NCI-H1417 treated with DMSO at 0.1 percent for 48 hours (cell line): ENCODE data around the gene FAM234A.
A peak's percentile ranks its signal among the peaks of the same experiment; 100 is the strongest.
"Not testable (repeated sequence)": the region's sequence is repeated elsewhere in the genome, so short reads cannot be mapped to it uniquely, and the experiment has no call there.

Experiments used
- DNase-seq: peaks from one replicate; lab custom pipeline; 2025; lab: John Stamatoyannopoulos, UW

FAM234A gene

DNA sequence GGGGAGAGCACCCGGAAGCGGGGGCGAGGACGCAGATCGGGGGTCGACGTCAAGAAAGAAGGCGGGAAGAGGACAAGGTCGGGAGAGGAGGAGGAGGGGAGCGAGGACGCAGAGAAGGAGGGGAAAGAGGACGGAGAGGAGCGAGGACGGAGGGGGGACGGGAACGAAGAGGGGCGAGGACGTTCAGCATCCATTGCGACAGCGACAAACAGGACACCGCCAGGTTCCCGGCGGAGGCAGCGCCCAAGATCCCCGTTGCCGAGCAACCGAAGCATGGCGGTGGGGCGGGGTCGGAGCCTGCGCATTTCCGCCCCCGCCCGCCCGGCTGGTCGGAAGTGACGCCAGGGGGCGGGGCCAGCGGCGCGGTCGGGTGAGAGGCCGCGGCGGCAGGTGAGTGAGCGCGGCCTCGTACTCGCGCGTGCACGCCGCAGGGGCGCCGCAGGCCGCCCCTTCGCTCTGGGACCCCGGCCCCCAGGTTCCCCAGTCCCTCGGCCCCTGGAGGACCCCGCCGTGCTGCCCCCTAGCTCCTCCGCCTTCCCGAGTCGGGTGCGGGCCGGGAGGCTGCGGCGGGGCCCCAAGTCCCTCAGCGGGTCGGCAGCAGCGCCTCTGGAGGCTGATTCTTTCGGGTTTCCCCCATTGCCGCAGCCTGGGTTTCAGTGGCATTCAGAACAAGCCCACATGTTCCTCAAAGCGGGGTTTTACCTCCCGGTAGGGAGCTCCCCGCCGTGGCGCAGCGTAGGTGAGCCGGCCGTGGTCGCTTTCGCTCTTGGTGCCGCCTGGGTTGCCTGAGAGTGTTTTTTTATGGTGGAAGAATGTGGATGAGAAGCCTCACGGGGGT lies at the start of gene FAM234A:
TSS of gene FAM234A (plus strand) at position 354 of the 838 bp plus-strand sequence. CDS start 19,593 bp downstream, outside the sequence.
- DNase-seq, result peak; percentile 45

GRCh38 chr16:185213-185612 lies 49.4 kb upstream of the FAM234A start:
- no peak for DNase-seq

- no peak for DNase-seq
Observed at GRCh38 chr16:185691-186090, 48.9 kb upstream of the FAM234A start.

- DNase-seq, result no peak
Observed at GRCh38 chr16:187330-187729, 47.3 kb upstream of the FAM234A start.

DNA sequence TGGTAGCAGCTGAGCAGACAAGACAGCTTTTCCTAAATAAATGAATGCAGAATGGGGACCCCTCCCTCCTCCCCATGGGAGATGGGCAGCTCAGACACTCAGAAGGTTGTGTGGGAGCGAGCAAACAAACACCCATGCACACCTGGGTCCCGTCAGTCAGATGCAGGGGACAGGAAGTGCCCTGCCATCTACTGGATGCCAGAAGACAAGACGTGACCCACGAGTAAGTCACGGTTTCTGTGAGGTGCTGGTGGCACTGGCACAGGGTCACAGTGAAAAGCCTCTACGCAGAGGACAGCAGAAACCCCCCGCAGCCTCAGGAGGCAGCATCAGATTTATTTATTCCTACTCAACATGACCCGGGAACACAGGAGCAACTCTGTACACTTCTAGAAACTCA lies 45.9 kb upstream of the FAM234A start:
- no peak for DNase-seq

- DNase-seq, result no peak
Observed at GRCh38 chr16:189604-190186, 44.9 kb upstream of the FAM234A start.

DNA sequence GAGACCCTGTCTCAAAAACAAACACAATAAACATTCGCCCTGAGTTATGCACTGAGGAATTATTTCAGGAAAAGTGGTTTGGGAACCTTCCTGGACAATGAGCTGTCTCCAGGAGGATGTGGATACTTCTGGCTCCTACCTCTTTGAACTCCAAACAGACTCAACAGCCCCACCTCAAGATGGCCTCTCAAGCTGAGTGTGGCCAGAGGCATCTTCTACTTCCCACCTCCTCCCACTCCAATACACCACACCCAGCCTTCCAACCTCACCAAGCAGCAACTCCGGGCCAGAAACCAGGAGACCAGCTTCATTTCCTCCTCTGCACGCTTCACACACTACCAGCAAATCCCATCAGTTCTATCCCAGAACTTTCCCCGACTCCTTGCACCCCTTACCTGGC lies 42.8 kb upstream of the FAM234A start:
- no peak for DNase-seq

DNA sequence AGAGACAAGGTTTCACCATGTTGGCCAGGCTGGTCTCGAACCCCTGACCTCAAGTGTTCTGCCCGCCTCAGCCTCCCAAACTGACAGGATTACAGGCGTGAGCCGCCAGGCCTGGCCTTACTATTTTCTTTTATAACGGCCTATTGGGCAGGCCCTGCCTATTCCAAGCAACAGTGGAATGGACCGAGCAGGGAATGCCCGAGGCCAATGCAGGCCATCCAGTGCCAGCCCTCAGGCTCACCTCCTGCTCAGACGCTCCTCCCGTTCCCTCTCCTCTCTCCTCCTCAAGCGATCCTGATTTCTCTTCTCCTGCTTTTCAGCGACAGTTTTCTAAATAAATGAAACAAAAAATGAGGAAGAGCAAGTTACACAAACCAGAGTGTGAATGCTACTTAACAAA lies 41.9 kb upstream of the FAM234A start:
- no peak for DNase-seq

- DNase-seq, result no peak
Observed at GRCh38 chr16:193441-193840, 41.2 kb upstream of the FAM234A start.

DNA sequence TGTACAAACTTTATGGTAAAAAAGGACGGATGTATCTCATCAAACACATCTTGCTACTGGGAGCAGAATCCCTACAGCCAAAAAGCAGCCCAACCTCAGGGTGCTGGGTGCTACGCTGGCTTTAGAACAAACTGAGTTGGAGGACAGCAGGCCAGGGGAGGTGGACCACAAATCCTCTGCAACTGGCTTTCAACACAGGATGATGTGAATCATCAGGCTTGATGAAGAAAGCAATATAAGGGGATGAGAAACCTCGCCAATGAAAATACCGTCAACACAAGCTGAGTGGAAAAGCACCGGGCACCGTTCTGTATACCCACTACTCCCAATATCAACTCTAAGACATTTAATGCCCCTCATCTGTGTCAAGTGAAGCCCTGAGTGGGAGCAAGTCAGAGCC lies 40.1 kb upstream of the FAM234A start:
- DNase-seq, result no peak

GRCh38 chr16:200388-200787 lies 34.2 kb upstream of the FAM234A start:
- no peak for DNase-seq

DNA sequence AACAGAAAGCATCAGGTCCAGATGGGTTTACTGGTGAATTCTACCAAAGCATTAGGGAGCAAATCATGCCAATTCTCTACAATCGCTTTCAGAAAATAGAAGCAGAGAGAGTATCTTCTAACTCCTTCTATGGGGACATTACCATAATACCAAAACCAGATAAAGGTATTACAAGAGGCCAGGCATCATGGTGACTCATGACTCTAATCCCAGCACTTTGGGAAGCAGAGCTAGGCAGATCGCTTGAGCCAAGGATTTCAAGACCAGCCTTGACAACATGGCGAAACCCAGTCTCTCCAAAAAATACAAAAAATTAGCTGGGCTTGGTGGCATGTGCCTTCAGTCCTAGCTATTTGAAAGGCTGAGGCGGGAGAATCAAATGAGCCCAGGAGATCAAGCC lies 31.4 kb upstream of the FAM234A start:
- no peak for DNase-seq

DNA sequence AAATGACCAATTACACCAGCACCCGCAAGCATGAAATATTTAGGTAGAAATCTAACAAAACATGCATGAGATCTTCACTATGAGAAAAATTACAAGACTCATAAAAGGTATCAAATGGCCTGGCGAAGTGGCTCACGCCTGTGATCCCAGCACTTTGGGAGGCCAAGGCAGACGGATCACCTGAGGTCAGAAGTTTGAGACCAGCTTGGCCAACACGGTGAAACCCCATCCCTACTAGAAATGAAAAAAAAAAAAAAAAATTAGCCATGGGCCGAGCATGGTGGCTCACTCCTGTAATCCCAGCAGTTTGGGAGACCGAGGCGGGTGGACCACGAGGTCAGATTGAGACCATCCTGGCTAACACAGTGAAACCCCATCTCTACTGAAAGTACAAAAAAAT lies 30.6 kb upstream of the FAM234A start:
- DNase-seq, result not testable (repeated sequence)

DNA sequence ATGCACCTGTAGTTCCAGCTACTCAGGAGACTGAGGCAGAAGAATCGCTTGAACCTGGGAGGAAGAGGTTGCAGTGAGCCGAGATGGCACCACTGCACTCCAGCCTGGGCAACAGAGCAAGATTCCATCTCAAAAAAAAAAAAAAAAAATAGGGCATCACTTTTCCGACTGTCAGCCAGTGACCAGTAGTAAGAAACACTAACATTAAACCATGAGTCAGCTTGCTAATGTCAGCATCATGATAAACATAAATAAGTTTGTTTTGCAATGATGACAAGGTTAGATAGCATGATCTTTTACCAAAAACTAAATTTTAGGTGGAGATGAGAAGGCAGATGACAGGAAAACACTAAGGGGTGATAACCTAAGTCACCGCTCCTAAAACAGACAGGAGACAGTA lies 25.3 kb upstream of the FAM234A start:
- DNase-seq, result not testable (repeated sequence)

- not testable (repeated sequence) for DNase-seq
Observed at GRCh38 chr16:211631-212180, 22.9 kb upstream of the FAM234A start.

GRCh38 chr16:212999-213398 lies 21.6 kb upstream of the FAM234A start:
- DNase-seq, result no peak

DNA sequence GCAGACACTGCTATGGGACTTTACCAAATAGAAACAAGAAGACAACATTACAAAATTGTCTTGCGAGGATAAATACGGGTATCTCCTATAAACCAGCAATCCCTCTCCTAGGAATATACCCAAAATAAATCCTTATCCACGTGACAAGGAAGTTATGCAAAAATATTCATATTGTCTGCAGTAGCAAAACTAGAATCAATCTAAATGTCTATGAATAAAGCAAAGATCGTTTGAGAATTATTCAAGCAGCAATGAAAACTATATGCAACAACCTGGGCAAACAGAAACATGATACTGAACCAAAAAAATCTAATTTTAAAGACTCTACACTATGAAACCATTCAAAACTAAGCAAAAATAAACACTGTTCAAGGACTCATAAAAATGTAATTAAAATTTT lies 14.6 kb upstream of the FAM234A start:
- DNase-seq, result no peak

- no peak for DNase-seq
Observed at GRCh38 chr16:228151-228851, 6.3 kb upstream of the FAM234A start.

- peak; percentile 22 for DNase-seq
Observed at GRCh38 chr16:228852-229730, 5.5 kb upstream of the FAM234A start, which contains the start of gene LUC7L. TSS of gene LUC7L (minus strand) at chr16:229449. CDS start at chr16:229339, 110 bp downstream.

DNA sequence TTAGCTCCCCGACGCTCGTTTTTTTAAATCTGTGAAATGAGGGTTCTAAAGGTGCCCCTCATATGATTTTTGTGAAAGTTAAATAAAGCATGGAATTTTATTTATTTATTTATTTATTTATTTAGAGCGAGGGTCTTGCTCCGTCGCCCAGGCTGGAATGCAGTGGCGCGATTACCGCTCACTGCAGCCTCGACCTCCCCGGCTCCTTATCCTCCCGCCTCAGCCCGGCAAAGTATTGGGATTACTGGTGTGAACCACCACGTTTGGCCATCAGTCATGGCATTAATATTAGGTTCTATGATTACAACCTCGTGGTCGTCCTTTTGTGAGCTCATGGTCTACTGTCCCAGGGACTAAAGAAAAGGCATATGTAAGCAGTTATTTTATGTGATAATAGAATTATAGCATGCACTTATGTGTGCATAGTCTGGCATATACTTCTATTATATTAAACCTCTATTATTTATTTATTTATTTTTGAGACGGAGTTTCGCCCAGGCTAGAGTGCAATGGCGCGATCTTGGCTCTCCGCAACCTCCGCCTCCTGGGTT lies 4.8 kb upstream of the FAM234A start:
- no peak for DNase-seq

DNA sequence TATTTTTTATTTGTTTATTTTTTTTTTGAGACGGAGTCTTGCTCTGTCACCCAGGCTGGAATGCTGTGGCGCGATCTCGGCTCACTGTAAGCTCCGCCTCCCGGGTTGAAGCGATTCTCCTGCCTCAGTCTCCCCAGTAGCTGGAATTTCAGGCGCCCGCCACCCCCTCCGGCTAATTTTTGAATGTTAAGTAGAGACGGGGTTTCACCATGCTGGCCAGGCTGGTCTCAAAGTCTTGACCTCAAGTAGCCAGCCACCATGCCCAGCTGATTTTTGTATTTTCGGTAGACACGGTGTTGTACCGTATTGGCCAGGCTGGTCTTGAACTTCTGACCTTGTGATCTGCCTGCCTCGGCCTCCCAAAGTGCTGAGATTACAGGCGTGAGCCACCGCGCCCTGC lies 4.3 kb upstream of the FAM234A start:
- DNase-seq, result not testable (repeated sequence)
